GM19099 (cell line): Measurements from ENCODE around the gene CTAG2.
"Not testable (repeated sequence)": the region's sequence is repeated elsewhere in the genome, so short reads cannot be mapped to it uniquely, and the experiment has no call there.

Experiments
- POLR2A ChIP-seq: IDR thresholded peaks from 3 replicates; pipeline ENCODE4 v1.6.1; 2011; ENCODE audit warnings: low read depth; ENCODE audit not compliant: insufficient read length; ENCODE audit errors: extremely low read depth

Gene CTAG2

DNA sequence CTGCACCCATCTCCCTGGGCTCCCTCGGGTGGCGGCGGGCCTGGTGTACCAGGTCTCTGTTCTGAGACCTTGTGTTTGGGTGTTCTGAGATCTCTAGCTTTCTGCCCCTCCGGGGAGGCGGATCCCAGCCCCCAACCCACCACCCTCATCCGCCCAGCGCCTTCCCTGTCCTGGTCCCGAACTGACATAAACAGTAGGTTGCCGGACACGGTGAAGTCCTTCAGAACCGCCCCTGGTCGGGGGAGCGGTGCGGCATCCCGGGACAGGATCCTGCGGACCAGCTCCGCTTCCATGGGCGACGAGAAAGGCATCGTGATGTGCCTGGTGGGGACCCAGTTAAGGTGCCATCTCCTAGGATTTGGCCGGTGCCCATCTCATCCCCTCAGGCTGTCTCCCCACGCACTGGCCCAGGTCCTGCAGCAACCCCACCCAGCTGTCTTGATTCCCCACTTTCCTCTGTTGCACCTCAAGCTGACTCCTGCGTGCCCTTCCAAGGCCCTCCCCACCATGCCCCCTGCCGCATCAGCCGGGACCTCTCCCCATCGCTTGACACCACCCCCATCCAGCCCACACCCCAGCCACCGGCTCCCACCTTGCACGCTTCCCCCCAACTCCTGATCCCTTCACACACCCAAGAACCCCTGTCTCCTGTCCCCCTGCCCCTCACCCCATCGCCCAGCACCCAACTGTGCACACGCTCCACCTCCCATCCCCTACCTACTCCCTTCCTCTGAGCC is 900 bp downstream of the CTAG2 start:
- no peak for TF ChIP-seq POLR2A

DNA sequence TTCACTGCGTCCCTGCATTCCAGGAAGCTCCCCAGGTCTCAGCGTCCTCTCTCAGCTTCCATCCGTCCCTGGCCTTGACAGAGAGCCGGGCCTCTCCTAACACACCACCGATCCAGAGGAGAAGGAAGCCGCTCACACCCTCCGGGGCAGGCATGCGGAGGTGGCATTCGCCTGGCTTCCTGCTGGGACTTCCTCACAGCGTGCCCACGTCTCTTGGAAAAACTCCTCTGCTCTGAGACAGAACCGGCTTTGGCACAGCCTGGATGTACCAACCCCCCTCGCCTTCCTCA is 3.2 kb downstream of the CTAG2 start:
- TF ChIP-seq POLR2A = no peak

DNA sequence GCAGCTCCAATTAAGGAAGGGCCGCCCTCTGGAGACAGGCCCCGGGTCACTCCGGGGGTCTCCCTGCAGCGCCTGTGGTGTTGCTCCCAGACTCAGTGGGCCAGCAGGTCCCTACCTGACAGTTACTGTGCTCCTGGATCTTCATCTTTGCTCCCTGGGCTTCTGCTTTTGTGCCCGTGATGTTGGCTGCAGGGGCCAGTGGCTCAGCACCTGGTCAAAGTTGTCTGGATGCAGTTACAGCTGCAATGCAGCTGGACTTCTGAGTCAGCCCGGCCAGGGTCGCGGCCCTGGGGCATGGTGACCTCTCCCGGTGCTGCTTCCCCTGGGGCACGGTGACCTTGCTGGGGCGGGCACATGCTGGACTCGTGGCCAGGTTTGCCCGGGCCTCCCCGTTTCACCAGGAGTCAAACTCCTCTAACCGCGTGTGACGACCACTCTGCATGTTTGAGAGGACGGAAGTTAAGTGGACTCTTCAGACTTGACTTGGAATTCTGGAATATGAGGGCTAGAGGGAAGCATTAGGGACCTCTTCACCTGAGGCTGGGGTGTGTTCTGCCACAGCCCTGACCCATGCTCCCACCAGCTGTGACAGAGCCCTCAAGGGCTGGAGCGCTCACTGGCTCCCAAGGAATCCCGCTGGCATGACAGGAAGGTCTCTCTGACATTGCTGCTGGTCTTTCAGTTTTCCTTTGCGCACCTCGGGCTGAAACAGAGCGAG is 3.7 kb downstream of the CTAG2 start:
- no peak for TF ChIP-seq POLR2A

DNA sequence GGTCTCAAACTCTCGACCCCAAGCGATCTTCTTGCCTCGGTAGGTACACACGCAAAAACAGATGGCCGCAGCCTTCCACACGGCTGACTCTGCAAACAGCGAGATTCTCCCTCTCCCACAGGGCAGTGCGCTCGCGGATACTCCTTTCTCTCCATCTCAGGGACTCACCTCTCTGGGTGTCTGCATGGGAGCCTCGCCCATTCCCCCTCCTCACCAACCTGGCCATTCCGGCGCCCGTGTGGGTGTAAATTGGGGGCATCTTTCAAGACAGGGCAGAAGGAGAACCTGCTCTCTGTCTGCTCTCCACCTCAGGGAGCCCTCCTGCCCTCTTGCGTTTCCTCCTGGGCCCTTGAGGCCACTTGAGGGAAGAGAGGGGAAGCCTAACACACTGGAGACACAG is 4.4 kb downstream of the CTAG2 start:
- no peak for TF ChIP-seq POLR2A

DNA sequence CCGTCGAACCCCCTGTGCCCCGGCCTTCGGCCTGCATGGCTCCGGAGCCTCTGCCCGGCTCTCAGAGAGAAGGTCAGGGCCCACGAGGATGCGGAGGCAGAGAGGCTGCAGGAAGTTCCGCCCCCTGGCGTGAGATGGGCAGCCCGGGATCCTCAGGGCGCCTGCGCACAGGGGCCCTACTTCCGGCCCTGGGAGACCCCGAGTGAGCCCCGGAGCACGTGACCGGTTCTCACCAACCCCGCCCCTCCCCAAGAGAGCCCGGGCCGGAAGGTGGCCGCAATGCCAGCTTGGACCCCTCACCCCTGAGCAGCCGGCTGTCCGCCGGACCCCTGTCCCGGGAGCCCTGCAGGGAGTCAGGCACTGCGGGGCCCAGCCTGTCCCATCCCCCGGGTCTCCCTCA is 34.2 kb downstream of the CTAG2 start, which contains the start of gene CTAG1B:
TSS of gene CTAG1B (minus strand) at position 101 of the 400 bp plus-strand sequence. CDS start at position 37, 64 bp downstream.
- TF ChIP-seq POLR2A = not testable (repeated sequence)

DNA sequence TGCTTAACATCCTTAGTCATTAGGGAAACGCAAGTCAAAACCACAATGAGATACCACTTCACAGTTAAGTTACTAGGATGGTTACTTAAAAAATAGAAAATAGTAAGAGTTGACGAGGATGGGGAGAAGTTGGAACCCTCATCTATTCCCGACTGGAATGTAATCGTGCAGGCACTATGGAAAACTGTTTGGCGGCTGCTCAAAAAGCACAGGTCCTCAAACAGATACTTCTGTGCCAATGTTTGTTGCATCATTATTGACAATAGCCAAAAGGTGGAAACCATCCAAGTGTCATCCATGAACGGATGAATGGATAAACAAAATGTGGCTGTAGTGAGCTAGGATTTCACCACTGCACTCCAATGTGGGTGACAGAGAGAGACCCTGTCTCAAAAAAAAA is 46.0 kb downstream of the CTAG2 start:
- TF ChIP-seq POLR2A = no peak

DNA sequence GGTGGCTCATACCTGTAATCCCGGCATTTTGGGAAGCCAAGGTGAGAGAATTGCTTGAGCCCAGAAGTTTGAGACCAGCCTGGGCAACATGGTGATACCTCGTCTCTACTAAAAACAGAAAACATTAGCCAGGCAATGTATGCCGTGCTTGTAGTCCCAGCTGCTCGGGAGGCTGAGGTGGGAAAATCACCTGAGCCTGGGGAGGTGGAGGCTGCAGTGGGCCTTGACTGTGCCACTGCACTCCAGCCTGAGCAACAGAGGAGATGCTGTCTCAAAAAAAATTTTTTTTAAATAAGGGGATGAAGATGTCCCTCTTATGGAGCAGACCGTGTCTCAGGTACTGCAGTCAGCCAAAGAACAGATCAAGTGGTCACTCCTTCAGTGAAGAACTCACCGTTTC is 47.8 kb downstream of the CTAG2 start:
- TF ChIP-seq POLR2A = no peak

DNA sequence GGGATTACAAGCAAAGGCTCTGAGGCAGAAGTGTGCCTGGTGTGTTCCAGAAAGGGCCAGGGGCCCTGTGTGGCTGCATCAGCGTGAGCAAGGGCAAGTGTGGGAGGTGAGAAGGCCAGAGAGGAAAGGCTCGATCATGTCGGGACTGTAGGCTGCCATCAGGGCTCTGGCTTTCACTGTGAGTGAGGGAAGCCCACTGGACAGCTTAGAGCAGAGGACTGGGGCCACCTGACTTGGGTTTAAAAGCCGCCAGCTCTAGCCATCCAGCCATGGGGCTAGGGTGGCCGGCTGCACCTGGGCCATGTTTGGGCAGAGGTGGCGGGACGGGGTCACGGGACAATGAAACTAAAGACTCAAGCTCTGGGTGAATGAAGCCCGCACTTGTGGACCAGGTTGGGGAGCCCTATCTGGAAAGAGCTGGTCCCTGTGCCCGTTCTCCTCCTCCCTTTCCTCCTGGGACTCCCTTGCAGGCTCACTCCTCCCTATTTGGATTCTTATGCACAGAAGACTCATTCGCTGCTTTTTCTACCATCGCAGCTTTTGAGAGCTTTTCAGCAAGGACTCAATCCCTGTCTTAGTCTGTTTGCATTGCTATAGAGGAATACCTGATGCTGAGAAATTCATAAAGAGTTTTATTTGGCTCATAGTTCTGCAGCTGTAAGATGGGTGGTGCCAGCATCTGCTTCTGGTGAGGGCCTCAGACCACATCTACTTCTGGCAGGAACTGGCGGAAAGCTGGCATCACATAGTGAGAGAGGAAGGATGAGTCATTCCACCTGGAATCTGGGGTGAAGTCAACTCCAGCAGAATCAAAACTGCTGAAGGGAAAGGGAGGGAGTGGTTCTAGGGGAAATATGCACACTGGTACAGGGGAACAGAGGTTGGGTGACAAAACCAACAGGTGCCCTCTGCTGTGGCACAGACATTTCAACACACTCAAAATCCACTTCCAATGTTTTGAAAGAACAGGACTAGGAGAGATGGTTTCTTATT is 49.6 kb downstream of the CTAG2 start:
- no peak for TF ChIP-seq POLR2A

DNA sequence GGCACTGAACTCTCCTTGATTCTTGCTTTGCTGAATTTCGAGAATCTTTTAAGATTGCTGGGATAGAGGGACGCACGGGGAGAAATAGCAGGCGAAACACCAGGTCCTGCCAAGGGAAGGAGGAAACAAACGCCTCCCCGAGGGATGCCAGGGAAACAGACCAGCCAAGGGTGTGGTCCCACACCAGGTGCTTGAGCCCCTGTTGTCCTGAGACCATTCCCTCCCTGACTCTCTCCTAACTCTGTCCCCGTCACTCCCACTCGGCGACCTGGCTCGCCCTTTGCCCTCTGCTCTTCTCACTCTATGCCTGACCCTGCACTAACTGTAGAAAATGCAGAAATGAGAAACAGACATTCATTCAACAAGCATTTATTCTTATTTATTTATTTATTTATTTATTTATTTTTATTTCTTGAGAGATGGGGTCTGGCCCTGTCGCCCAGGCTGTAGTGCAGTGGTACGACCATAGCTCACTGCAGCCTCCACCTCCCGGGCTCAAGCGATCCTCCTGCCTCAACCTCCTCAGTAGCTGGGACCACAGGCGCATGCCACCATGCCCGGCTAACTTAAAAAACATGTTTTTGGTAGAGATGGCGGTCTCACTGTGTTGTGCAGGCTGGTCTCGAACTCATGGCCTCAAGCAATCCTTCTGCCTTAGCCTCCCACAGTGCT is 50.5 kb downstream of the CTAG2 start:
- TF ChIP-seq POLR2A = no peak

DNA sequence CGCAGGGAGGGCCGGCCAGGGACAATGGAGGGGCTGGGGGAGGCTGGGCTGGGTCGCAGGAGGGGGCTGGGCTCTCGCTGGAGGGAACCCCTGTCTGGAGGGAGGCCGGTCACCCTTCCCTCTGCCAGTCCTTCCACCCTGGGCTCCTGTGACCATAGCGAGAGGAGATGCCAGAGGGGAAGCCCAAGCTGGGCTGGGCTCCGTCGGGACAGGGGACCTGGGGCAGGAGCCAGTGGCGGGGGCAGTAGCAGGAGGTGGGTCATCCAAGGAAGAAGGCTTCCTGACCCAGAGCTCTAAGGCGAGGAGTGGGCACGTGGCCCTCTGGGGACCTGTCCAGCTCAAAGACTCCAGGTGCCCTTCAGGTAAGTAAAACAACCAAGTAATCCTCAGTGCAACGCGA is 51.2 kb downstream of the CTAG2 start:
- no peak for TF ChIP-seq POLR2A
